ENCODE results near the gene CFAP57. TPM values are rescaled to one million over a fixed set of nuclear protein-coding genes. Genes with fewer than 3 reads are reported as not detected.

CFAP57 gene
- total RNA-seq, 1 donor from 2014 or later: 0.20 TPM

GRCh38 chr1:43252225-43252624, 80.1 kb downstream of the CFAP57 start:
- intact Hi-C loops (cut with micrococcal nuclease): no loop called here

- intact Hi-C loops (cut with micrococcal nuclease): no loop called here
Observed at GRCh38 chr1:43253173-43253572, 81.0 kb downstream of the CFAP57 start.

- intact Hi-C loops (cut with micrococcal nuclease): no loop called here
Observed at GRCh38 chr1:43253876-43254275, 81.7 kb downstream of the CFAP57 start.

GRCh38 chr1:43255438-43256210, 83.5 kb downstream of the CFAP57 start:
- intact Hi-C loops (cut with micrococcal nuclease): no loop called here

- intact Hi-C loops (cut with micrococcal nuclease): no loop called here
Observed at GRCh38 chr1:43256675-43257570, 84.8 kb downstream of the CFAP57 start.

GRCh38 chr1:43258370-43258769, 86.2 kb downstream of the CFAP57 start:
- intact Hi-C loops (cut with micrococcal nuclease): no loop called here

GRCh38 chr1:43265431-43265830, 93.3 kb downstream of the CFAP57 start:
- intact Hi-C loops (cut with micrococcal nuclease): no loop called here

GRCh38 chr1:43266881-43267280, 94.8 kb downstream of the CFAP57 start:
- intact Hi-C loops (cut with micrococcal nuclease): no loop called here

GRCh38 chr1:43267291-43267805, 95.2 kb downstream of the CFAP57 start:
- intact Hi-C loops (cut with micrococcal nuclease): no loop called here

GRCh38 chr1:43267818-43268425, 95.8 kb downstream of the CFAP57 start:
- intact Hi-C loops (cut with micrococcal nuclease): no loop called here

- intact Hi-C loops (cut with micrococcal nuclease): no loop called here
Observed at GRCh38 chr1:43269627-43270375, 97.7 kb downstream of the CFAP57 start, which contains the start of gene TMEM125. Gene TMEM125 (plus strand): TSS chr1:43269983. CDS start chr1:43272723, 2,740 bp downstream.

- intact Hi-C loops (cut with micrococcal nuclease): no loop called here
Observed at GRCh38 chr1:43270421-43271095, 98.4 kb downstream of the CFAP57 start.

GRCh38 chr1:43271186-43272118, 99.3 kb downstream of the CFAP57 start:
- intact Hi-C loops (cut with micrococcal nuclease): no loop called here

- intact Hi-C loops (cut with micrococcal nuclease): no loop called here
Observed at GRCh38 chr1:43272161-43272560, 100.0 kb downstream of the CFAP57 start.

GRCh38 chr1:43272576-43273571, 100.7 kb downstream of the CFAP57 start:
- intact Hi-C loops (cut with micrococcal nuclease): no loop called here

GRCh38 chr1:43273708-43274107, 101.6 kb downstream of the CFAP57 start:
- intact Hi-C loops (cut with micrococcal nuclease): loop anchor here (2.0 kb wide), 1 partner anchor 21 kb away; no protein-coding TSS in a partner anchor

GRCh38 chr1:43274125-43274803, 102.1 kb downstream of the CFAP57 start:
- intact Hi-C loops (cut with micrococcal nuclease): loop anchor here (2.0 kb wide), 1 partner anchor 21 kb away; no protein-coding TSS in a partner anchor
